Left lobe of liver (tissue), 2 donors: ENCODE measurements around the gene ETF1. TPM values are rescaled to one million over a fixed set of nuclear protein-coding genes. Genes with fewer than 3 reads are reported as not detected.
"Not testable (repeated sequence)": the region's sequence is repeated elsewhere in the genome, so short reads cannot be mapped to it uniquely, and the experiment has no call there.

Experiments used
- ATAC-seq: fragments of 200-7000 bp; cut with Tn5 transposase; one replicate; pipeline ENCODE4 v1.9.1; 2020; ENCODE audit warnings: mild to moderate bottlenecking, moderate library complexity
- DNase-seq: peaks from one replicate; pipeline ENCODE4 v3.0.0-alpha.2; 2020; ENCODE audit warnings: low spot score
- total RNA-seq: library from RNA; stranded (reverse); gene quantifications from one replicate; pipeline ENCODE4 v1.2.1, GENCODE V29; 2021
- donor health status: DM: no; HTN: no; CAD: no; lungs with moderate emphysema.
- donor health status: DM: no; HTN: yes; CAD: no.

The ETF1 gene
- total RNA-seq, 1 donor from 2014 or later = 28.1 TPM

DNA sequence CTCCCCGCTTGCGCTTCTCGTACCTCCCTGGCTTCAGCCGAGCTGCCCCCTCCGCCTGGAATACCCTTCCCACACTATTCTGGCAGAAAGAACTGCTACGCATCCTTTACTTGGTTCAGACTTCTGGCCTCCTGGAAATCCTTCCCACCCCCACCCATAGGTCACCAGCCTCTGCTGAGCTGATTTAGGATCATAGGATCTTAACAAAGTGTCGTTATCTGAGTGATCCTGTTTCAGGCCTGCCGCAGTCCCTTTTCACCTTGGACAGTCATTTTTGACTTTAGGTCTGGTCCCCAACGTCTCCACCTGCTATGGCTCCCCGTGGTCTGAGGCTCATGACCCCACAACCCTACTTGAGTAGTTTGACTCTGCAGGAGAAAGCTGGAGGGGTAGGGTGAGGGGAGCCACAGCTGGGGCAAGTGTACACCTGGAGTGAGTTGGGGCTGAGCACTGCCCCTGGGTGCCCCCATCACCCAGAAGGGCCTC, 50.4 kb downstream of the ETF1 start:
- no peak for DNase-seq
- peak; percentile 22 for ATAC-seq

DNA sequence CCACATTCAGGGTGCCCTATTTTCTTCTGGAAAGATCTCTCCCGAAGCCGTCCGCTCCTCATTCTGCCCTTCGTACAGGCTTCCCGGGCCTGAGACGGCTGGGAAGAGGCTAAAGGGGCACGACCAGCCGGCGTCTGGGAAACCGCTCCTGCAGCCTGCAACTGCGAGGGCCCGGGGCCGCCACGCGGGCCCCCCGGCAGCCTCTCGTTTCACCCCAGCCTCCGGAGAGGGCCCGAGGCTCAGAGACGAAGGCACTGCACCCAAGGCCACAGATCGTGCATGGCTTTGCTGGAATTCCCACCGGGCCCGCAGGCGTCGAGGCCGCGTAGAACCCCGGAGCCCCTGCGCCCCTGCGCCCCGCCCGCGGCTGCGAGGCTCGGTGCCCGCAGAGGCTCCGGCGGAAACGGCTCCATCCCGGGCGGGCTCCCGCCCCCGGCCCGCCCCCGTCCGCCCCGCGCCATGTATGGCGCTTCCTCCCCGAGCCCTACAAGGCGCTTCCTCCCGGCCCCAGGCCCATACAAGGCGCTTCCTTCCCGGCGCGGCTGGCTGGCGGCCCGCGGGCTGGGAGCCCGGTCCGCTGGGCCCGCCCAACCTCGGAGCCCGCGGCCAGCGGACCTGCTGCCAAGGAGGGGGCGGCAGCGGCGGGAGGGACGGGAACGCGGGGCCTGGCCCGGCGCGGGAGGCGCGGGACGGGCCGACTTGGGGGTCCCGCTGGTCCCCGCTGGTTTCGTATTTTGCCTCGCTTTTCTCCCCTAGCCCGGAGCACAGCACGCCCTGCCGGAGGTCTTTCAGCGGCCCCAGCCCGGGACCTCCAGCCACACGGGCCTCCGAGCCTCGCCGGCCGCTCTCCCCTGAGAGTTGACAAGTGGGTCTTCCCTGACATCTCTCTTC, 51.1 kb downstream of the ETF1 start:
- DNase-seq (peak; percentile 96), ATAC-seq (peak; percentile 80)

DNA sequence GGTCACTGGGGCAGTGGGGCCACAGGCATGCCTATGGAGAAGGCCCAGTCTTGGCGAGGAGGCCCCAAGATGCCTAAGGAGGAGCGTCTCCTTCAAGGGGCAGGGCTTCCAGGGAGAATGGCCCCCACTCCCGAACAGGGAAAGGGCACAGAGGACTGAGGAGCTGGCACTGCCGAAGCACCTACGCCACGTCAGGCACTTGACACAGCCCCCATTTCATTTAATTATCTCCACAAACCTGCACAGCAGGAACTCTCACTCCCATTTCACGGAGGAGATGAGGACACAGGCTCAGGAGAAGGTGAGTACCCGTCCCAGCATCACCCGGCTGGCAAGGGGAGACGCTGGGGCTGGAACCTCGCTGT, 51.8 kb downstream of the ETF1 start:
- ATAC-seq = no peak
- no peak for DNase-seq

DNA sequence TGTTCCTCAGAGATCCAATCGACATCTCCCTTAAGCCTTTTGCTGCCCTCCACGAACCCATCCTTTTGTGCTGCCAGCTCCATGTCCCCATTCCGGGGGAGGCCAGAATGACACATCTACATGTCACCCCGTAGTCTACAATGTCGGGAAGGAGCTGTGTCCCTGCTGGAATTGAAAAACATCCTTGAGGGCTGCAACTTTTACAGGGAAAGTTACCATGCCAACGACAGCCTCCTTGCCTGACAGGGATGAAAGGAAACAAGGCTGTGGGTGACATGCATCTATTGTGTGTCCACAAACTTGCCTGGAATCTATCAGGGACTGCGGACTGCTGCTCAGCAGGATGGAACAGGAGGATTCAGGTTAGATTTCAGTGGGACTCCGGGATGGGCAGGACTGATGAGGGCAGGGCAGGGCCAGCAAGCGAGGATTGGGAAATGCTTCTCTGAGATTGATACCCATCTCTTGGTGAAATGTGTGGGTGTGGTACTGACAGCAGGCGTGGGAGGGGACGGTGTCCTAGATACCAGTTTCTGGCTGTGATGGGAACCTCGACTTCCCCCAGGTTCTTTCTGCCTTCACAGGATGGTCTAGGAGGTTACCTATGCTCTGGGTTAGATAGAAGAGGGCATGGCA, 52.3 kb downstream of the ETF1 start:
- DNase-seq = no peak
- ATAC-seq = no peak

DNA sequence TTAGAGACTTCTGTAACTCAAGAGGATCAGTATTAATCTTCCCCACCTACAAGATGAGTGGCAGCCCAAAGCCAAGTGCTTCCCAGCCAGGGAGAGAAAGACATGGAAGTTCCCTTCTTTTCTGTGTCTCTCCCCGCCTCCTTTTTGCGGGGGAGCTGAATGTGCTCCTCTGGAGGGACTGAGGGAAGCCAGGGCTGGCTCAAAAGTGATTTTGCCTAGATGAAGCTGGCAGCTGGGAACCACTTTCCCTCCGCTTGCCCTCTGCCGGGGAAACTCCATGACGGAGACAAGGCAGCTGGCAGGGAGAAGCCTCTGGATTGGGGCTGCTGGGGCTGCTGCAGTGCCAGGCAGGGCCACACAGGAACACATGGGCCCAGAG, 53.4 kb downstream of the ETF1 start:
- DNase-seq (no peak), ATAC-seq (no peak)

DNA sequence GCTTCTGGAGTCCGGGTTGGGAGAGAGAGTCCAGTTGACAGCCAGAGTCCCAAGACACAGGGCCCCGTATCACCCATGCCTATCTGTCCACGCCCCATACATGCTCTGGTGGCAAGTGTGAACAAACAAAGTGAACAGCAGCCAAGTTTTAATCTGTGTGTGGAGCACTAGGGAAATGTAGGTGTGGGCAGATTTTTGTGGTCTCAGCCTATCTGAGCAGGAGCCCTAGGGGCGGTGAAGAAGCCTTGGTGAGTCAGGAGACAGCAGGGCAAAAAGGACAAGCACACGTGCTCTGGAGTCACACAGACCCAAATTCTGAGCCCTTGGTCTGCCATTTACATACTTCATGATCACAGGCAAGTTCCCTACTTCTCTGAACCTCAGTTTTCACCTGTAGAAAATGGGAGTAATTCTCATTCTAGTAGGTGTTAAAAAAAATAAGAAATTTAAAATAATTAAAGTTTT, 54.5 kb downstream of the ETF1 start:
- ATAC-seq = no peak

DNA sequence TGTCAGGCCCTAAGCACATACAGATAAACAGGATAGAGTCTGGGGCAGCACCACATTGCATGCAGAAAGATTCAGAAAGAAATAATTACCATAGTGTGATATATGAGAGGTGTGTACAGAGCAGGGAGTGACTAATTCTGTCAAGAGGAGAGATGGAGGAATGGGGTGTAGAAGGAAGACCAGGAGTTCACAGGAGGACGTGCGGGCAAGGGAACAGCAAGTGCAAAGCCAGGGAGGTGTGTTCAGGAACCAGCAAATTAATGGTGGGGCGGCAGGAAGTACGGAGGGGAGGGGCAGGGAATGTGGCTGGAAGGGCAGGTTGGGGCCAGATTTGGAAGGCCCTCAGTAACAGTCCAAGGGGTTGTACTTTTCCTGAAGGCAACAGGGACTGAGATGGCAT, 60.4 kb downstream of the ETF1 start:
- no peak for ATAC-seq
- DNase-seq = no peak

More for the DNA sequence above, 54.5 kb downstream of the ETF1 start:
- DNase-seq = no peak

DNA sequence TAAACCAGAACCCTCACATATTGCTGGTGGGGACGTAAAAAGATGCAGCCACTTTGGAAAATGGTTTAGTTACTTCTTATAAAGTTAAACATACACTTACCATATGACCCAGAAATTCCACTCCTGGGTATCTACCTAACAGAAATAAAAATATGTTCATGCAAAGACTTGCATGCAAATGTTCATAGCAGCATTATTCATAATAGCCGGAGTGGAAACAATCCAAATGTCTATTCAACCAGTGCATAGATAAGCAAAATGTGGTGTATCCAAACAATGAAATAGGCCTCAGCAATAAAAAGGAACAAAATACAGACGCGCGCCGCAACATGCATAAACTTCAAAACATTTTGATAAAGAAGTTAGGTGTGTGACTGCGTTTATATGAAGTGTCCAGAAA, 66.1 kb downstream of the ETF1 start:
- DNase-seq = no peak
- no peak for ATAC-seq

DNA sequence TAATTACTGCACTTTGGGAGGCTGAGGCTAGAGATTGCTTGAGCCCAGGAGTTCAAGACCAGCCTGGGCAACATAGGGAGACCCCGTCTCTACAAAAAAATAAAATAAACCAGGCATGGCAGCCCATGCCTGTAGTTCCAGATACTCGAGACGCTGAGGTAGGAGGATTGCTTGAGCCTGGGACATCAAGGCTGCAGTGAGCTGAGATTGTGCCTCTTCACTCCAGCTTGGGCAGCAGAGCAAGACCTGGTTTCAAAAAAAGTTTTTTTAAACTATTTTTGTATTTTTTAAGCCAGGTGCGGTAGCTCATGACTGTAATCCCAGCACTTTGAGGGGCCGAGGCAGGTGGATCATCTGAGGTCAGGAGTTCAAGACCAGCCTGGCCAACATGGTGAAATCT, 69.9 kb downstream of the ETF1 start:
- not testable (repeated sequence) for DNase-seq, ATAC-seq

DNA sequence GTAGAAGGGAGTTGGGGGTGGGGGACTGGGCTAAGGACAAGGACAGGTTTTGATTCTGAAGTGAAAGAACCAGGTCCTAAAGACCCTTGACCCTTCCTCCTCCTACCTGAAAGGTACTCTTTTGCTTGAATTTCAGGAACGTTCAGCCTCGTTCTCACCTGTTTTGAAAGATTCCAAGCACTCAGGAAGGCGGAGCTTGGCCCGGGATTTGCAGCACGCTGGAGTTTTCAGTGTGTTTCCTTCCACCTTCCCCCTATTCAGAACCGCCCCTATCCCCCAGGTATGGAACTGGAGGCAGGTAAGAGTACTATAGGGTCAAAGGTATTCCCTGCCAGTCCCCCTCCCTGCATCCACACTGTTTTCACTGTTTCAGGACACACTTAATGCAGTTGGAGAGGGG, 70.7 kb downstream of the ETF1 start:
- ATAC-seq (peak; percentile 46), DNase-seq (no peak)

DNA sequence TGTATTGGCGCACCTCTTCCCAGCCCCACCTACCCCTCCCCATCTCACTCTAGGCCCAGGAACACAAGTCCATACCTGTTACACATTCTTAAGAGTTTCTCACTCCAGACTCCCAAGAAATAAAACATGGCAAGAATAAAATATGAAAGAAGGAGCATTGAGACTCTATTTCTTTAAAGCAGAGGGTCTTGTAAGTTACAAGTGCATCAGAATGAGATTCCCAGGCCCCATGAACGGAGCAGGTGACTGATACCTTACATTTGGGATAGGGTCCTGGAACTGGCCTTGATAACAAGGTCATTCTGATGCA, 72.0 kb downstream of the ETF1 start:
- ATAC-seq = no peak
- DNase-seq = no peak

DNA sequence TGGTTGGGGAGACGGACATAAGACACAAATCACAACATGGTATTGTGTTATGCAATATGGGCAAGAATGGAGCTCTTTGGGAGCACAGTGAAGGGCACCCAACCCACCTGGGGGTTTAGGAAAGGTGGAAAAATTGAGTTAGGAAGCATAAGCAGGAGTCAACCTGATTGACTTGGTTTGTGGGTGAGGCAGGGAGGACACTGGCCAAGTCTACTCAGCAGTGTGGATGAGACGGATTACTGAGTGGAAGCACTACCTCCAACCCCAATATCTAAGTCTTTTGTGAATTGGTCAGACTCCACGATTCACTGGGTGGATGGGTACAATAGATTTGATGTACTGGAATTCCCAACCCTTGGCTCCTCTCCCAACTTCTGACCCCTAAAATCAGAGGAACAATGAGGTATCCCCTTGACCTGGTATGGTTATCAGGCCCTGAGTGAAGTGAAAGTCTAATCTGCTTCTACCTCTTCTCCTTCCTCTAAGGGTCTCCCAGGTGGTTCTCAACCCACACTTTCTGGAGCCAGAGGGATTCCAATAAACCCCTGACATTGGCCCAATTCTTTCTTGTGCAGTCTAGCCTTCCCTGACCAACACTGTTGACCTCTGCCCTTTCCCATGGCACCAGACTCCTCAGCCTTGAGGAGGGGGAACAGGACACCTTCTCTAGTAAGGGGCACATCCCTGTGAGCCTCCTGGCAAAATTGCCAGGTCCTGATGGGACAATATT, 72.5 kb downstream of the ETF1 start:
- ATAC-seq = no peak

DNA sequence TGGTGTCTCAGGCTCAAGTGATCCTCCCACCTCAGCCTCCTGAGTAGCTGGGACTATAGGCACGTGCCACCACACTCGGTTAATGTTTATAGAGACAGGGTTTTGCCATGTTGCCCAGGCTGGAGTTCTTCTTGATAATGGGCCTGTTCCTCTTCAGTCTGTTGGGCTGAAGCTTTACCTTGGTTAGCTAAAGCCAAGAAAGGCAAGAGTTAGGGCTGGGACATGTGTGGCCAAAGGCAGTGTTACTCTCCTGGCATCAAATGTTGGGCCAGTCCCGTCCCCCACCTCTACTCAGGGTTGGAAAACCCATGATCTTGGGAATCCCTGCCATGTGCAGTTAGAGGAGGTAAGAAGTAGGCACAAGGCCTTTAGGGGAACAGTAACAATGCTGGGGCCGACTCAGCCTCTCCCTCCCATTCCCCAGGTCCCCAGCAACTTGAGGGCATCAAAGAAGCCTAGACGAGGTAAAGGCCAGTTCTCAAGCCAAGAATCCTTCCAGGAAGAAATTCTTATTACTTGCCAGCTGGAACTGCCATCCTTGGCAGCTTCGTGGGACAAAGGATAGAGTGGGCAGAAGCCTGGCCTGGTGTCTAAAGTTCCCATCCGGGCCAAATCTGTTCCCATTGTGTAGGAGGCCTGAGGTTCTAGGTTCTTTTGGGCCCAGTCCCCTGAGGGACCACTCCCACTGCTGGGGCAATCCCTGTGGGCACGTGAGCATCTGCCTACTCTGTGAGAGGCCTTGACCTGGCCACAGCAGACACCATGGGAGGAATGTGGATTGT, 73.3 kb downstream of the ETF1 start:
- ATAC-seq = no peak
- DNase-seq = no peak

More for the DNA sequence above, 72.5 kb downstream of the ETF1 start:
- DNase-seq = no peak

DNA sequence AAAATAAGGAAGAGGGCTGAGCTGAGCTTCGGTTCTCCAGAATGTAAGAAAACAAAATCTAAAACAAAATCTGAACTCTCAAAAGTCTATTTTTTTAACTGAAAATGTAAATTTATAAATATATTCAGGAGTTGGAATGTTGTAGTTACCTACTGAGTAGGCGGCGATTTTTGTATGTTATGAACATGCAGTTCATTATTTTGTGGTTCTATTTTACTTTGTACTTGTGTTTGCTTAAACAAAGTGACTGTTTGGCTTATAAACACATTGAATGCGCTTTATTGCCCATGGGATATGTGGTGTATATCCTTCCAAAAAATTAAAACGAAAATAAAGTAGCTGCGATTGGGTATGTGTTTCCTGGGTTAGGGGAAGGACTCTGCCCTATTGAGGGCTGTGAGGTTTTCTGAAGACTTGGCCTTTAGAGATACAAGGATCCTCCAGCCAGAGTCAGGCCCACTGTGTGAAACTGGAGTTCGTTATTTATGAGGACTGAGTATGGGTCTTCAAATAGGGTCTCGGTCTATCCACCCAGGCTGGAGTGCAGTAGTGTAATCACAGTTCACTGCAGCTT, 74.0 kb downstream of the ETF1 start:
- ATAC-seq (no peak), DNase-seq (no peak)

DNA sequence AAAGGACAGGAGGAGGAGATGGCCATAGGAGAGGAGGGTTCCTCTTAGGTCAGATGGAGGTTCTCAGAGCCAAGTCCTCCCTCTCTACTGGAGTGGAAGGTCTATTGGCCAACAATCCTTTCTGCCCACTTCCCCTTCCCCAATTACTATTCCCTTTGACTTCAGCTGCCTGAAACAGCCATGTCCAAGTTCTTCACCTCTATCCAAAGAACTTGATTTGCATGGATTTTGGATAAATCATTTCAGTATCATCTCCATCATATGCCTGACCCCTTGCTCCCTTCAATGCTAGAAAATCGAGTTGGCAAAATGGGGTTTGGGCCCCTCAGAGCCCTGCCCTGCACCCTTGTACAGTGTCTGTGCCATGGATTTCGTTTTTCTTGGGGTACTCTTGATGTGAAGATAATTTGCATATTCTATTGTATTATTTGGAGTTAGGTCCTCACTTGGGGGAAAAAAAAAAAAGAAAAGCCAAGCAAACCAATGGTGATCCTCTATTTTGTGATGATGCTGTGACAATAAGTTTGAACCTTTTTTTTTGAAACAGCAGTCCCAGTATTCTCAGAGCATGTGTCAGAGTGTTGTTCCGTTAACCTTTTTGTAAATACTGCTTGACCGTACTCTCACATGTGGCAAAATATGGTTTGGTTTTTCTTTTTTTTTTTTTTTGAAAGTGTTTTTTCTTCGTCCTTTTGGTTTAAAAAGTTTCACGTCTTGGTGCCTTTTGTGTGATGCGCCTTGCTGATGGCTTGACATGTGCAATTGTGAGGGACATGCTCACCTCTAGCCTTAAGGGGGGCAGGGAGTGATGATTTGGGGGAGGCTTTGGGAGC, 74.7 kb downstream of the ETF1 start:
- DNase-seq (no peak), ATAC-seq (no peak)

DNA sequence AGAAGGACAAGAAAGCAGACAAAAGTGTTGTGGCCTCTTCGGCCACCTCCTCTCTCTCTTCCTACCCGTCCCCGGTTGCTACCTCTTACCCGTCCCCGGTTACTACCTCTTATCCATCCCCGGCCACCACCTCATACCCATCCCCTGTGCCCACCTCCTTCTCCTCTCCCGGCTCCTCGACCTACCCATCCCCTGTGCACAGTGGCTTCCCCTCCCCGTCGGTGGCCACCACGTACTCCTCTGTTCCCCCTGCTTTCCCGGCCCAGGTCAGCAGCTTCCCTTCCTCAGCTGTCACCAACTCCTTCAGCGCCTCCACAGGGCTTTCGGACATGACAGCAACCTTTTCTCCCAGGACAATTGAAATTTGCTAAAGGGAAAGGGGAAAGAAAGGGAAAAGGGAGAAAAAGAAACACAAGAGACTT, 75.3 kb downstream of the ETF1 start:
- no peak for ATAC-seq
- no peak for DNase-seq

DNA sequence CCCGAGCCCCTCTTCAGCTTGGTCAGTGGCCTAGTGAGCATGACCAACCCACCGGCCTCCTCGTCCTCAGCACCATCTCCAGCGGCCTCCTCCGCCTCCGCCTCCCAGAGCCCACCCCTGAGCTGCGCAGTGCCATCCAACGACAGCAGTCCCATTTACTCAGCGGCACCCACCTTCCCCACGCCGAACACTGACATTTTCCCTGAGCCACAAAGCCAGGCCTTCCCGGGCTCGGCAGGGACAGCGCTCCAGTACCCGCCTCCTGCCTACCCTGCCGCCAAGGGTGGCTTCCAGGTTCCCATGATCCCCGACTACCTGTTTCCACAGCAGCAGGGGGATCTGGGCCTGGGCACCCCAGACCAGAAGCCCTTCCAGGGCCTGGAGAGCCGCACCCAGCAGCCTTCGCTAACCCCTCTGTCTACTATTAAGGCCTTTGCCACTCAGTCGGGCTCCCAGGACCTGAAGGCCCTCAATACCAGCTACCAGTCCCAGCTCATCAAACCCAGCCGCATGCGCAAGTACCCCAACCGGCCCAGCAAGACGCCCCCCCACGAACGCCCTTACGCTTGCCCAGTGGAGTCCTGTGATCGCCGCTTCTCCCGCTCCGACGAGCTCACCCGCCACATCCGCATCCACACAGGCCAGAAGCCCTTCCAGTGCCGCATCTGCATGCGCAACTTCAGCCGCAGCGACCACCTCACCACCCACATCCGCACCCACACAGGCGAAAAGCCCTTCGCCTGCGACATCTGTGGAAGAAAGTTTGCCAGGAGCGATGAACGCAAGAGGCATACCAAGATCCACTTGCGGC, 75.9 kb downstream of the ETF1 start:
- ATAC-seq (no peak), DNase-seq (no peak)

DNA sequence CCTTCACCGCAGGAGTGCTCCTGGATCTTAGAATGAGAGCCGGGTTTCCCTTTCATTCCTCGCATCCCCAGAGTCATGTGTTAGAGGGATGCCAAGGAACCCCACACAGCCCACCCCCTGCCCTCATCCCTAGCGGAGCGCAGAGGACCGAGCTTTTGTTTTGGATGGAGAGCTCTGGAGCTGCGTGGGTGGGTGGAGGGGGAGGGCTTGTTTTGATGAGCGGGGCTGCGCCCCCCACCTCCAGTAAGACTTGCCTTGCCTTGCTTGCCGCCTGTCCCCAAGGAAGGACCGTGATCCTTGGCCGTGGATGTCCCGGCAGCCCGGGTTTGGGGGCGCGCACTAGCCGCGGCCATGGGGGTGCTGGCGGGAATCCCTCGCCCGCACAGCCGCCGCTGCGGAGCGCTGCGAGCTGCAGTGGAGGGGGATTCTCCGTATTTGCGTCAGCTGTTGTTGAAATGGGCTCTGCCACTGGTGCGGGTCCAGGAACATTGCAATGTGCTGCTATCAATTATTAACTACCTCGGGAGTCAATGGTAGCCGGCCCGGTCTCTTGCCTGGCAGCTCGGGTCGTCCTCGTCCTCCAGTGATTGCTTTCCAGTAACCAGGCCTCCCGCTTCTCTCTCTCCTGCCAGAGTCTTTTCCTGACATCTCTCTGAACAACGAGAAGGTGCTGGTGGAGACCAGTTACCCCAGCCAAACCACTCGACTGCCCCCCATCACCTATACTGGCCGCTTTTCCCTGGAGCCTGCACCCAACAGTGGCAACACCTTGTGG, 76.7 kb downstream of the ETF1 start:
- DNase-seq (peak; percentile 88), ATAC-seq (peak; percentile 30)
